ENCODE results near the gene EDDM3A. TPM values are rescaled to one million over a fixed set of nuclear protein-coding genes. Genes with fewer than 3 reads are reported as not detected.

Gene EDDM3A
- total RNA-seq: not detected

GRCh38 chr14:20745571-20746358, at the start of gene EDDM3A:
Gene EDDM3A (plus strand): TSS chr14:20745887. CDS start chr14:20747581, 1,694 bp downstream.
- 84% methylated on average over 6 of the region's 6 CpGs for WGBS
- intact Hi-C loops (cut with DNase I): no loop called here
- no peaks in the 10 kb centered on the region for H3K9me3 ChIP-seq
- TF ChIP-seq CTCF (IDR thresholded peaks at IDR 0.05) (no peak), POLR2AphosphoS5 (IDR thresholded peaks at IDR 0.05) (no peak), POLR2A (IDR thresholded peaks at IDR 0.05) (no peak)
- H3K27ac ChIP-seq: no peak within 1 kb of the TSS
- H3K27me3 ChIP-seq (replicated peaks; ENCODE audit: insufficient read depth): no peaks in the 10 kb centered on the region
- H3K36me3 ChIP-seq: no peaks in the 10 kb centered on the region
- no peak within 1 kb of the TSS for H3K4me3 ChIP-seq
- no peak for DNase-seq (ENCODE audit: low spot score)
- H3K4me1 ChIP-seq (replicated peaks): no peaks in the 10 kb centered on the region

GRCh38 chr14:20696764-20697163, 48.9 kb upstream of the EDDM3A start:
- no peaks in the 10 kb centered on the region for H3K9me3 ChIP-seq
- intact Hi-C loops (cut with DNase I): loop anchor here (5.0 to 10.0 kb wide), 3 partner anchors 161 to 271 kb away; no protein-coding TSS in a partner anchor
- DNase-seq (ENCODE audit: low spot score): no peak
- H3K4me3 ChIP-seq: no peak overlapping the region
- no peak overlapping the region for H3K27ac ChIP-seq
- no peaks in the 10 kb centered on the region for H3K27me3 ChIP-seq (replicated peaks; ENCODE audit: insufficient read depth)
- H3K4me1 ChIP-seq (replicated peaks): no peaks in the 10 kb centered on the region
- 90% methylated on average over 5 of the region's 5 CpGs for WGBS
- peaks cover 0 to 5% of the 10 kb centered on the region in 2 donors for H3K36me3 ChIP-seq
- no peak for TF ChIP-seq POLR2A (IDR thresholded peaks at IDR 0.05)
- TF ChIP-seq CTCF (IDR thresholded peaks at IDR 0.05): no peak
- TF ChIP-seq POLR2AphosphoS5 (IDR thresholded peaks at IDR 0.05): no peak

- Histone ChIP-seq H3K27me3 (replicated peaks; ENCODE audit: insufficient read depth) (no peaks in the 10 kb centered on the region), H3K4me1 (replicated peaks) (no peaks in the 10 kb centered on the region), H3K4me3 (no peak overlapping the region), H3K36me3 (peaks cover 0 to 5% of the 10 kb centered on the region in 2 donors), H3K9me3 (no peaks in the 10 kb centered on the region), H3K27ac (no peak overlapping the region)
- peak; percentile 42 for DNase-seq (ENCODE audit: low spot score)
- 40% methylated on average over 6 of the region's 6 CpGs for WGBS
- TF ChIP-seq CTCF (IDR thresholded peaks at IDR 0.05) (peak; percentile 42 to 84 (median 62)), POLR2AphosphoS5 (IDR thresholded peaks at IDR 0.05) (peak; percentile 30), POLR2A (IDR thresholded peaks at IDR 0.05) (no peak)
- intact Hi-C loops (cut with DNase I): loop anchor here (5.0 to 10.0 kb wide), 3 partner anchors 160 to 270 kb away; no protein-coding TSS in a partner anchor
These were observed 48.2 kb upstream of the EDDM3A start for GRCh38 chr14:20697273-20698017.

GRCh38 chr14:20698018-20698329, 47.7 kb upstream of the EDDM3A start:
- Histone ChIP-seq H3K9me3 (no peaks in the 10 kb centered on the region), H3K36me3 (peaks cover 0 to 5% of the 10 kb centered on the region in 2 donors), H3K4me3 (no peak overlapping the region), H3K27ac (no peak overlapping the region), H3K4me1 (replicated peaks) (no peaks in the 10 kb centered on the region), H3K27me3 (replicated peaks; ENCODE audit: insufficient read depth) (no peaks in the 10 kb centered on the region)
- intact Hi-C loops (cut with DNase I): loop anchor here (5.0 to 10.0 kb wide), 3 partner anchors 159 to 269 kb away; no protein-coding TSS in a partner anchor
- TF ChIP-seq POLR2A (IDR thresholded peaks at IDR 0.05) (no peak), POLR2AphosphoS5 (IDR thresholded peaks at IDR 0.05) (no peak), CTCF (IDR thresholded peaks at IDR 0.05) (no peak)
- no peak for DNase-seq (ENCODE audit: low spot score)
